ENCODE measurements around the gene PLOD2. TPM values are rescaled to one million over a fixed set of nuclear protein-coding genes. Genes with fewer than 3 reads are reported as not detected.

PLOD2 gene
- total and polyA plus RNA-seq, 4 donors: 18.6 to 57.0 (median 24.3) TPM

- Histone ChIP-seq H3K9ac (ENCODE audit: low read depth in 1 of 2, low read length in 2 of 2) (no peak overlapping the region), H3K27ac (ENCODE audit: low read depth in 1 of 2, low read length in 2 of 2) (no peak overlapping the region), H3K4me1 (ENCODE audit: control insufficient read depth in 4 of 4, insufficient read depth in 4 of 4, low read length in 3 of 4) (no peaks in the 10 kb centered on the region), H3K9me3 (ENCODE audit: control insufficient read depth in 4 of 4, low read length in 3 of 4) (no peaks in the 10 kb centered on the region), H3K4me3 (ENCODE audit: low read depth in 1 of 3, low read length in 3 of 3) (no peak overlapping the region), H3K27me3 (ENCODE audit: control insufficient read depth in 4 of 4, insufficient read depth in 4 of 4, low read length in 3 of 4) (no peaks in the 10 kb centered on the region), H3K36me3 (ENCODE audit: control insufficient read depth in 4 of 4, insufficient read depth in 3 of 4, low read depth in 1 of 4, low read length in 3 of 4) (peaks cover 0 to 14% (median 6%) of the 10 kb centered on the region in 4 donors)
- no peak for DNase-seq (ENCODE audit: low spot score)
- TF ChIP-seq GABPA (IDR thresholded peaks at IDR 0.05 in 1 of 2, conservative IDR thresholded peaks at IDR 0.05 in 1 of 2) (no peak), SP1 (IDR thresholded peaks at IDR 0.05) (no peak), HNF4G (IDR thresholded peaks at IDR 0.05) (no peak), RXRA (IDR thresholded peaks at IDR 0.05) (no peak), CTCF (IDR thresholded peaks at IDR 0.05; ENCODE audit: low read depth, low read length, missing input control) (no peak), EGR1 (IDR thresholded peaks at IDR 0.05; ENCODE audit: low read depth in 2 of 2) (no peak), FOXA1 (IDR thresholded peaks at IDR 0.05) (no peak), RAD21 (IDR thresholded peaks at IDR 0.05) (no peak), NR2F2 (IDR thresholded peaks at IDR 0.05) (no peak), YY1 (IDR thresholded peaks at IDR 0.05) (no peak), HNF4A (conservative IDR thresholded peaks at IDR 0.05) (no peak)
- TF ChIP-seq, protein P1, sequence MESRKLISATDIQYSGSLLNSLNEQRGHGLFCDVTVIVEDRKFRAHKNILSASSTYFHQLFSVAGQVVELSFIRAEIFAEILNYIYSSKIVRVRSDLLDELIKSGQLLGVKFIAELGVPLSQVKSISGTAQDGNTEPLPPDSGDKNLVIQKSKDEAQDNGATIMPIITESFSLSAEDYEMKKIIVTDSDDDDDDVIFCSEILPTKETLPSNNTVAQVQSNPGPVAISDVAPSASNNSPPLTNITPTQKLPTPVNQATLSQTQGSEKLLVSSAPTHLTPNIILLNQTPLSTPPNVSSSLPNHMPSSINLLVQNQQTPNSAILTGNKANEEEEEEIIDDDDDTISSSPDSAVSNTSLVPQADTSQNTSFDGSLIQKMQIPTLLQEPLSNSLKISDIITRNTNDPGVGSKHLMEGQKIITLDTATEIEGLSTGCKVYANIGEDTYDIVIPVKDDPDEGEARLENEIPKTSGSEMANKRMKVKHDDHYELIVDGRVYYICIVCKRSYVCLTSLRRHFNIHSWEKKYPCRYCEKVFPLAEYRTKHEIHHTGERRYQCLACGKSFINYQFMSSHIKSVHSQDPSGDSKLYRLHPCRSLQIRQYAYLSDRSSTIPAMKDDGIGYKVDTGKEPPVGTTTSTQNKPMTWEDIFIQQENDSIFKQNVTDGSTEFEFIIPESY (IDR thresholded peaks at IDR 0.05): no peak
- TF ChIP-seq, protein P2, sequence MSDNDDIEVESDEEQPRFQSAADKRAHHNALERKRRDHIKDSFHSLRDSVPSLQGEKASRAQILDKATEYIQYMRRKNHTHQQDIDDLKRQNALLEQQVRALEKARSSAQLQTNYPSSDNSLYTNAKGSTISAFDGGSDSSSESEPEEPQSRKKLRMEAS (IDR thresholded peaks at IDR 0.05): no peak
- TF ChIP-seq, protein P3, sequence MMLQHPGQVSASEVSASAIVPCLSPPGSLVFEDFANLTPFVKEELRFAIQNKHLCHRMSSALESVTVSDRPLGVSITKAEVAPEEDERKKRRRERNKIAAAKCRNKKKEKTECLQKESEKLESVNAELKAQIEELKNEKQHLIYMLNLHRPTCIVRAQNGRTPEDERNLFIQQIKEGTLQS (IDR thresholded peaks at IDR 0.05): no peak
Observed at GRCh38 chr3:146072824-146073223, 88.2 kb downstream of the PLOD2 start.

- WGBS: 42% methylated on average over 3 of the region's 3 CpGs
- peaks cover 0 to 14% (median 6%) of the 10 kb centered on the region in 4 donors for H3K36me3 ChIP-seq (ENCODE audit: control insufficient read depth in 4 of 4, insufficient read depth in 3 of 4, low read depth in 1 of 4, low read length in 3 of 4)
- no peak overlapping the region for H3K4me3 ChIP-seq (ENCODE audit: low read depth in 1 of 3, low read length in 3 of 3)
- DNase-seq (ENCODE audit: low spot score): no peak
- H3K27me3 ChIP-seq (ENCODE audit: control insufficient read depth in 4 of 4, insufficient read depth in 4 of 4, low read length in 3 of 4): no peaks in the 10 kb centered on the region
- H3K9ac ChIP-seq (ENCODE audit: low read depth in 1 of 2, low read length in 2 of 2): no peak overlapping the region
- TF ChIP-seq GABPA (IDR thresholded peaks at IDR 0.05 in 1 of 2, conservative IDR thresholded peaks at IDR 0.05 in 1 of 2) (no peak), JUND (IDR thresholded peaks at IDR 0.05) (peak in 1 of 2 donors; percentile 66), FOXA2 (IDR thresholded peaks at IDR 0.05) (no peak), FOXA1 (IDR thresholded peaks at IDR 0.05) (no peak), REST (IDR thresholded peaks at IDR 0.05) (no peak), SP1 (IDR thresholded peaks at IDR 0.05) (no peak), CTCF (IDR thresholded peaks at IDR 0.05; ENCODE audit: low read depth, low read length, missing input control) (no peak), EGR1 (IDR thresholded peaks at IDR 0.05; ENCODE audit: low read depth in 2 of 2) (no peak), RAD21 (IDR thresholded peaks at IDR 0.05) (no peak), RXRA (IDR thresholded peaks at IDR 0.05) (peak; percentile 20 to 74), TAF1 (conservative IDR thresholded peaks at IDR 0.05) (no peak), NR2F2 (IDR thresholded peaks at IDR 0.05) (no peak)
- TF ChIP-seq, protein P2 (IDR thresholded peaks at IDR 0.05): no peak
- TF ChIP-seq, protein P1 (IDR thresholded peaks at IDR 0.05): no peak
- H3K4me1 ChIP-seq (ENCODE audit: control insufficient read depth in 4 of 4, insufficient read depth in 4 of 4, low read length in 3 of 4): no peaks in the 10 kb centered on the region
- H3K27ac ChIP-seq (ENCODE audit: low read depth in 1 of 2, low read length in 2 of 2): peak overlapping the region; percentile 39 to 73
- no peaks in the 10 kb centered on the region for H3K9me3 ChIP-seq (ENCODE audit: control insufficient read depth in 4 of 4, low read length in 3 of 4)
Observed at GRCh38 chr3:146072061-146072460, 88.9 kb downstream of the PLOD2 start.

Measured in liver (tissue), 9 donors.